Liver (tissue), 9 donors: ENCODE results near the gene TAF4. TPM values are rescaled to one million over a fixed set of nuclear protein-coding genes. Genes with fewer than 3 reads are reported as not detected.

Source experiments
- DNase-seq: peaks from one replicate; pipeline ENCODE4 v3.0.0-alpha.2; 2017; ENCODE audit warnings: low spot score
- H3K27ac ChIP-seq, 2 donors: one replicate each; pipeline ENCODE4 v1.7.0; 2013; ENCODE audit warnings: inconsistent platforms in 2 of 2, low read length in 2 of 2, control low read depth in 1 of 2, low read depth in 1 of 2, mild to moderate bottlenecking in 1 of 2
- H3K27me3 ChIP-seq, 4 donors: one replicate each; pipeline versions ENCODE4 v1.6.1 to v1.7.0; 2013; ENCODE audit warnings: low read length in 3 of 4, inconsistent platforms in 1 of 4, mild to moderate bottlenecking in 1 of 4, moderate library complexity in 1 of 4; ENCODE audit not compliant: control insufficient read depth in 4 of 4, insufficient read depth in 4 of 4
- H3K36me3 ChIP-seq, 4 donors: one replicate each; pipeline versions ENCODE4 v1.6.1 to v1.7.0; 2013; ENCODE audit warnings: low read length in 3 of 4, mild to moderate bottlenecking in 3 of 4, low read depth in 1 of 4, moderate library complexity in 1 of 4; ENCODE audit not compliant: control insufficient read depth in 4 of 4, insufficient read depth in 3 of 4
- H3K4me1 ChIP-seq, 4 donors: one replicate each; pipeline versions ENCODE4 v1.6.1 to v1.7.0; 2013; ENCODE audit warnings: low read length in 3 of 4, mild to moderate bottlenecking in 3 of 4, moderate library complexity in 1 of 4; ENCODE audit not compliant: control insufficient read depth in 4 of 4, insufficient read depth in 4 of 4
- H3K4me3 ChIP-seq, 3 donors: one replicate each; pipeline versions ENCODE4 v1.6.1 to v1.7.0; 2013; ENCODE audit warnings: low read length in 3 of 3, control low read depth in 1 of 3, low read depth in 1 of 3, mild to moderate bottlenecking in 1 of 3
- H3K9ac ChIP-seq, 2 donors: one replicate each; pipeline ENCODE4 v1.7.0; 2013; ENCODE audit warnings: low read length in 2 of 2, mild to moderate bottlenecking in 2 of 2, moderate library complexity in 2 of 2, control low read depth in 1 of 2, low read depth in 1 of 2
- H3K9me3 ChIP-seq, 4 donors: one replicate each; pipeline versions ENCODE4 v1.6.1 to v1.7.0; 2013; ENCODE audit warnings: low read length in 3 of 4; ENCODE audit not compliant: control insufficient read depth in 4 of 4
- EGR1 ChIP-seq, 2 donors: IDR thresholded peaks; 2 replicates each; pipeline ENCODE4 v1.6.1; 2016 to 2018; ENCODE audit warnings: antibody characterized with exemption in 2 of 2, low read depth in 2 of 2
- FOXA1 ChIP-seq: IDR thresholded peaks from 2 replicates; pipeline ENCODE4 v1.6.1; 2016; ENCODE audit warnings: antibody characterized with exemption
- FOXA2 ChIP-seq: IDR thresholded peaks from 2 replicates; pipeline ENCODE4 v1.6.1; 2016; ENCODE audit warnings: antibody characterized with exemption
- GABPA ChIP-seq, 2 donors: IDR thresholded peaks in 1 of 2; conservative IDR thresholded peaks in 1 of 2; 2 replicates each; pipeline ENCODE4 v1.6.1; 2016; ENCODE audit warnings: antibody characterized with exemption in 2 of 2, mild to moderate bottlenecking in 1 of 2, moderate library complexity in 1 of 2
- HNF4A ChIP-seq, 2 donors: conservative IDR thresholded peaks; 2 replicates each; pipeline ENCODE4 v1.6.1; 2016; ENCODE audit warnings: antibody characterized with exemption in 2 of 2, mild to moderate bottlenecking in 2 of 2
- HNF4G ChIP-seq: IDR thresholded peaks from 2 replicates; pipeline ENCODE4 v1.6.1; 2016; ENCODE audit warnings: antibody characterized with exemption
- JUND ChIP-seq, 2 donors: IDR thresholded peaks; 2 replicates each; pipeline ENCODE4 v1.6.1; 2016; ENCODE audit warnings: antibody characterized with exemption in 2 of 2
- NR2F2 ChIP-seq: IDR thresholded peaks from 2 replicates; pipeline ENCODE4 v1.6.1; 2016; ENCODE audit warnings: antibody characterized with exemption
- RAD21 ChIP-seq, 2 donors: IDR thresholded peaks; 2 replicates each; pipeline ENCODE4 v1.6.1; 2016; ENCODE audit warnings: antibody characterized with exemption in 2 of 2, mild to moderate bottlenecking in 2 of 2
- RXRA ChIP-seq, 2 donors: IDR thresholded peaks; 2 replicates each; pipeline ENCODE4 v1.6.1; 2017 to 2018; ENCODE audit warnings: antibody characterized with exemption in 2 of 2, mild to moderate bottlenecking in 1 of 2
- SP1 ChIP-seq: IDR thresholded peaks from 2 replicates; pipeline ENCODE4 v1.6.1; 2018; ENCODE audit warnings: antibody characterized with exemption, mild to moderate bottlenecking
- TAF1 ChIP-seq: conservative IDR thresholded peaks from 2 replicates; pipeline ENCODE4 v1.6.1; 2016; ENCODE audit warnings: antibody characterized with exemption, mild to moderate bottlenecking
- YY1 ChIP-seq: IDR thresholded peaks from 2 replicates; pipeline ENCODE4 v1.6.1; 2016; ENCODE audit warnings: antibody characterized with exemption, mild to moderate bottlenecking
- WGBS: extraction: QIAGEN DNeasy Blood & Tissue Kit; methylation state at CpG from one replicate; pipeline ENCODE4 v1.1.7; 2013; 5-methylcytosine and 5-hydroxymethylcytosine counted together
- polyA plus RNA-seq, 2 donors: library from polyadenylated mRNA; stranded (reverse) in 1 of 2; unstranded in 1 of 2; fragments of 200-250 nt in 1 of 2; fragments of >200 nt in 1 of 2; fragmentation: Nextera tagmentation in 1 of 2; extraction: Ambion mirVana in 1 of 2; gene quantifications; one replicate each; pipeline versions ENCODE4 v1.2.1 to v1.2.3, GENCODE V29; 2013 to 2015
- total RNA-seq, 2 donors: library from RNA; depleted of rRNA; stranded (reverse); fragments of >200 nt; gene quantifications; one replicate each; pipeline ENCODE4 v1.2.3, GENCODE V29; 2014
- TF ChIP-seq, protein P1 (sequence below): IDR thresholded peaks from 2 replicates; pipeline ENCODE4 v1.6.1; 2016; ENCODE audit warnings: antibody characterized with exemption, mild to moderate bottlenecking
- TF ChIP-seq, protein P2 (sequence below): IDR thresholded peaks from 2 replicates; pipeline ENCODE4 v1.6.1; 2016; ENCODE audit warnings: antibody characterized with exemption
- TF ChIP-seq, protein P3 (sequence below): IDR thresholded peaks from 2 replicates; pipeline ENCODE4 v1.6.1; 2016; ENCODE audit warnings: antibody characterized with exemption
- TF ChIP-seq, protein P4 (sequence below): fragments of 150-350 bp; IDR thresholded peaks from 2 replicates; pipeline ENCODE4 v1.5.1; 2017; ENCODE audit warnings: improper control_type of control experiment, low read depth, low read length; ENCODE audit not compliant: missing input control
- TF ChIP-seq, protein P5 (sequence below): IDR thresholded peaks from 2 replicates; pipeline ENCODE4 v1.6.1; 2016; ENCODE audit warnings: antibody characterized with exemption
- donor health status: healthy.
- donor health status: healthy.
- donor health status: healthy.
- donor health status: healthy.
- donor health status: healthy.

The TAF4 gene
- total and polyA plus RNA-seq, 4 donors = 2.0 to 11.8 (median 5.6) TPM

DNA sequence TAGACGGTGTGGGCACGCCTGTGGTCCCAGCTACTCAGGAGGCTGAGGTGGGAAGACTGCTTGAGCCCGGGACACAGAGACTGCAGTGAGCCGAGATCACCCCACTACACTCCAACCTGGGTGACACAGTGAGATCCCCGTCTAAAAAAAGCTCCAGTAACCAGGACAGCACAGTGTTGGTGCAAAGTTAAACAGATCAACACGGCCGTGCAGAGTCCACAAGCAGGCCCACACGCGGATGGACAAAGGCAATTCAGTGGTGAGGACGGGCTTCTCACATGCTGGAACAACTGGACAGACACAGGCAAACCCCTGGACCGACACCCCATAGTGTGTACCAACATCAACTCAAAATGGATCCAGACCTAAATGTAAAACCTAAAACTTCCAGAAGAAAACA, 41.7 kb downstream of the TAF4 start:
- Histone ChIP-seq H3K27ac (no peak overlapping the region), H3K4me3 (no peak overlapping the region), H3K9me3 (no peaks in the 10 kb centered on the region), H3K27me3 (no peaks in the 10 kb centered on the region), H3K9ac (no peak overlapping the region), H3K4me1 (peaks cover 28 to 89% (median 81%) of the 10 kb centered on the region in 4 donors), H3K36me3 (no peaks in the 10 kb centered on the region)
- no peak for DNase-seq
- WGBS = 53% methylated on average over 11 of the region's 11 CpGs
- TF ChIP-seq TAF1 = no peak
- TF ChIP-seq, protein P1, sequence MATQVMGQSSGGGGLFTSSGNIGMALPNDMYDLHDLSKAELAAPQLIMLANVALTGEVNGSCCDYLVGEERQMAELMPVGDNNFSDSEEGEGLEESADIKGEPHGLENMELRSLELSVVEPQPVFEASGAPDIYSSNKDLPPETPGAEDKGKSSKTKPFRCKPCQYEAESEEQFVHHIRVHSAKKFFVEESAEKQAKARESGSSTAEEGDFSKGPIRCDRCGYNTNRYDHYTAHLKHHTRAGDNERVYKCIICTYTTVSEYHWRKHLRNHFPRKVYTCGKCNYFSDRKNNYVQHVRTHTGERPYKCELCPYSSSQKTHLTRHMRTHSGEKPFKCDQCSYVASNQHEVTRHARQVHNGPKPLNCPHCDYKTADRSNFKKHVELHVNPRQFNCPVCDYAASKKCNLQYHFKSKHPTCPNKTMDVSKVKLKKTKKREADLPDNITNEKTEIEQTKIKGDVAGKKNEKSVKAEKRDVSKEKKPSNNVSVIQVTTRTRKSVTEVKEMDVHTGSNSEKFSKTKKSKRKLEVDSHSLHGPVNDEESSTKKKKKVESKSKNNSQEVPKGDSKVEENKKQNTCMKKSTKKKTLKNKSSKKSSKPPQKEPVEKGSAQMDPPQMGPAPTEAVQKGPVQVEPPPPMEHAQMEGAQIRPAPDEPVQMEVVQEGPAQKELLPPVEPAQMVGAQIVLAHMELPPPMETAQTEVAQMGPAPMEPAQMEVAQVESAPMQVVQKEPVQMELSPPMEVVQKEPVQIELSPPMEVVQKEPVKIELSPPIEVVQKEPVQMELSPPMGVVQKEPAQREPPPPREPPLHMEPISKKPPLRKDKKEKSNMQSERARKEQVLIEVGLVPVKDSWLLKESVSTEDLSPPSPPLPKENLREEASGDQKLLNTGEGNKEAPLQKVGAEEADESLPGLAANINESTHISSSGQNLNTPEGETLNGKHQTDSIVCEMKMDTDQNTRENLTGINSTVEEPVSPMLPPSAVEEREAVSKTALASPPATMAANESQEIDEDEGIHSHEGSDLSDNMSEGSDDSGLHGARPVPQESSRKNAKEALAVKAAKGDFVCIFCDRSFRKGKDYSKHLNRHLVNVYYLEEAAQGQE = no peak
- TF ChIP-seq, protein P2, sequence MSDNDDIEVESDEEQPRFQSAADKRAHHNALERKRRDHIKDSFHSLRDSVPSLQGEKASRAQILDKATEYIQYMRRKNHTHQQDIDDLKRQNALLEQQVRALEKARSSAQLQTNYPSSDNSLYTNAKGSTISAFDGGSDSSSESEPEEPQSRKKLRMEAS = no peak
- TF ChIP-seq JUND (IDR thresholded peaks at IDR 0.05) = no peak
- peak; percentile 6 to 15 for TF ChIP-seq RXRA (IDR thresholded peaks at IDR 0.05)
- peak; percentile 18 for TF ChIP-seq HNF4G
- peak; percentile 62 to 63 for TF ChIP-seq HNF4A (conservative IDR thresholded peaks at IDR 0.05)
- TF ChIP-seq YY1 = no peak
- TF ChIP-seq, protein P3, sequence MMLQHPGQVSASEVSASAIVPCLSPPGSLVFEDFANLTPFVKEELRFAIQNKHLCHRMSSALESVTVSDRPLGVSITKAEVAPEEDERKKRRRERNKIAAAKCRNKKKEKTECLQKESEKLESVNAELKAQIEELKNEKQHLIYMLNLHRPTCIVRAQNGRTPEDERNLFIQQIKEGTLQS = no peak
- no peak for TF ChIP-seq RAD21 (IDR thresholded peaks at IDR 0.05)
- TF ChIP-seq FOXA1 = no peak
- TF ChIP-seq NR2F2 = no peak
- no peak for TF ChIP-seq GABPA (IDR thresholded peaks at IDR 0.05 in 1 of 2, conservative IDR thresholded peaks at IDR 0.05 in 1 of 2)
- TF ChIP-seq FOXA2 = no peak
- TF ChIP-seq EGR1 (IDR thresholded peaks at IDR 0.05; ENCODE audit: low read depth in 2 of 2) = no peak
- TF ChIP-seq SP1 = peak; percentile 35
- TF ChIP-seq, protein P4, sequence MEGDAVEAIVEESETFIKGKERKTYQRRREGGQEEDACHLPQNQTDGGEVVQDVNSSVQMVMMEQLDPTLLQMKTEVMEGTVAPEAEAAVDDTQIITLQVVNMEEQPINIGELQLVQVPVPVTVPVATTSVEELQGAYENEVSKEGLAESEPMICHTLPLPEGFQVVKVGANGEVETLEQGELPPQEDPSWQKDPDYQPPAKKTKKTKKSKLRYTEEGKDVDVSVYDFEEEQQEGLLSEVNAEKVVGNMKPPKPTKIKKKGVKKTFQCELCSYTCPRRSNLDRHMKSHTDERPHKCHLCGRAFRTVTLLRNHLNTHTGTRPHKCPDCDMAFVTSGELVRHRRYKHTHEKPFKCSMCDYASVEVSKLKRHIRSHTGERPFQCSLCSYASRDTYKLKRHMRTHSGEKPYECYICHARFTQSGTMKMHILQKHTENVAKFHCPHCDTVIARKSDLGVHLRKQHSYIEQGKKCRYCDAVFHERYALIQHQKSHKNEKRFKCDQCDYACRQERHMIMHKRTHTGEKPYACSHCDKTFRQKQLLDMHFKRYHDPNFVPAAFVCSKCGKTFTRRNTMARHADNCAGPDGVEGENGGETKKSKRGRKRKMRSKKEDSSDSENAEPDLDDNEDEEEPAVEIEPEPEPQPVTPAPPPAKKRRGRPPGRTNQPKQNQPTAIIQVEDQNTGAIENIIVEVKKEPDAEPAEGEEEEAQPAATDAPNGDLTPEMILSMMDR = no peak
- TF ChIP-seq, protein P5, sequence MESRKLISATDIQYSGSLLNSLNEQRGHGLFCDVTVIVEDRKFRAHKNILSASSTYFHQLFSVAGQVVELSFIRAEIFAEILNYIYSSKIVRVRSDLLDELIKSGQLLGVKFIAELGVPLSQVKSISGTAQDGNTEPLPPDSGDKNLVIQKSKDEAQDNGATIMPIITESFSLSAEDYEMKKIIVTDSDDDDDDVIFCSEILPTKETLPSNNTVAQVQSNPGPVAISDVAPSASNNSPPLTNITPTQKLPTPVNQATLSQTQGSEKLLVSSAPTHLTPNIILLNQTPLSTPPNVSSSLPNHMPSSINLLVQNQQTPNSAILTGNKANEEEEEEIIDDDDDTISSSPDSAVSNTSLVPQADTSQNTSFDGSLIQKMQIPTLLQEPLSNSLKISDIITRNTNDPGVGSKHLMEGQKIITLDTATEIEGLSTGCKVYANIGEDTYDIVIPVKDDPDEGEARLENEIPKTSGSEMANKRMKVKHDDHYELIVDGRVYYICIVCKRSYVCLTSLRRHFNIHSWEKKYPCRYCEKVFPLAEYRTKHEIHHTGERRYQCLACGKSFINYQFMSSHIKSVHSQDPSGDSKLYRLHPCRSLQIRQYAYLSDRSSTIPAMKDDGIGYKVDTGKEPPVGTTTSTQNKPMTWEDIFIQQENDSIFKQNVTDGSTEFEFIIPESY = no peak
